Tracheal epithelial cell (primary cell): ENCODE results near the gene SC5D. TPM values are rescaled to one million over a fixed set of nuclear protein-coding genes. Genes with fewer than 3 reads are reported as not detected.

ENCODE experiments used
- total RNA-seq: library from RNA; depleted of rRNA; stranded (reverse); fragments of >200 nt; gene quantifications from 2 replicates; pipeline ENCODE4 v1.2.1, GENCODE V29; 2014

The SC5D gene
- total RNA-seq = 63.4 and 75.7 TPM in 2 replicates

GRCh38 chr11:121292495-121293287 is at the start of gene SC5D:
TSS of gene SC5D (plus strand) at chr11:121292771. CDS start at chr11:121303376, 10,605 bp downstream.

Other genes starting within 250 kb of the SC5D start
- gene TECTA, start 191.5 kb upstream of the SC5D start, total RNA-seq = under 0.01 TPM in 1 of 2 replicates, not detected in the other
- 8.3 and 32.3 TPM in 2 replicates for gene SORL1, start 159.5 kb downstream of the SC5D start, total RNA-seq